HTR-8/SVneo (cell line): ENCODE results near the gene KCNJ5.

Experiments
- DNase-seq: peaks from one replicate; pipeline ENCODE4 v3.0.0; 2011; ENCODE audit warnings: low spot score, mixed read lengths; ENCODE audit not compliant: insufficient read length
- FAIRE-seq: peaks from 2 replicates; lab custom pipeline; 2011; peaks lifted over from hg19 to GRCh38; lab: Jason Lieb, UNC

Gene KCNJ5

DNA sequence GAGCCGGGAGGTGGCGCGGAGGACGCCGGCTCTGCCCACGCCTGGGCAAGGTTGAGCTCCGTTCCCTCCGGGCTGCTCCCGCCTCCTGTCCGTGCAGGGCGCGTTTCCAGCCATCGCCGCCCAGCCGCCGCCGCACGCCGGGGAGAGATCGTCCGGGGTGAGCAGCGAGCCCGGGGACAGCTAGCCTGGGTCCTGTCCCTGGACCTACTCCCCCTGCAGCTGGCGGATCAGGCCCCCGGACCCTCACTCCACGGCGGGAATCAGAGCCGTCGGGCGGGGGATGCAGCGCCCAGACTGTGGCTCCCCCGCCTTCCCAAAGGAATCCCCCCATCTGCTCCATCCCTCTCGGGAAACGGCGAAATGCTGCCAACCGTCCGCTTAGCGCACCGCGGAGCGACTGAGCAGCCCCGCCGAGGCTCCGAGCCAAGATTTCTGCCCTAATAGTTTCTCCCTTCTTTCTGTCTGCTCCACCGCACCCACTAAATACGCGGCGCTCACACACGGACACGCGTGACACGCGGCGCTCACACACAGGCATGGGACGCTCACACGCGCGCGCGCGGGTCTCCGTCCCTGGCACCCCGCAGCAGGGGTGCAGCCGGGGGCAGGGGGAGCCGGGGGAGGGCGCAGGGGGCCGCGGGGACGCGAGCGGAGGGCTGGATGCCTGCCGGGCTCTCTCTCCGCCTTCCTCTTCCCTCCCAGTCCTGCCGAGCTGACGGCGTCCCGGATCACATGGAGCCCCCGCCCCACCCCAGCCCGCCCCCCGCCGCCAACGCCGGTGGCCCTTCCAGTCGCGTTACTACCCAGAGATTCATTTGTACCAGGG, at the start of gene KCNJ5:
Gene KCNJ5 (plus strand): TSS at position 814 of the 826 bp plus-strand sequence. CDS start 19,918 bp downstream, outside the sequence.
- no peak for FAIRE-seq
- peak; percentile 7 for DNase-seq

DNA sequence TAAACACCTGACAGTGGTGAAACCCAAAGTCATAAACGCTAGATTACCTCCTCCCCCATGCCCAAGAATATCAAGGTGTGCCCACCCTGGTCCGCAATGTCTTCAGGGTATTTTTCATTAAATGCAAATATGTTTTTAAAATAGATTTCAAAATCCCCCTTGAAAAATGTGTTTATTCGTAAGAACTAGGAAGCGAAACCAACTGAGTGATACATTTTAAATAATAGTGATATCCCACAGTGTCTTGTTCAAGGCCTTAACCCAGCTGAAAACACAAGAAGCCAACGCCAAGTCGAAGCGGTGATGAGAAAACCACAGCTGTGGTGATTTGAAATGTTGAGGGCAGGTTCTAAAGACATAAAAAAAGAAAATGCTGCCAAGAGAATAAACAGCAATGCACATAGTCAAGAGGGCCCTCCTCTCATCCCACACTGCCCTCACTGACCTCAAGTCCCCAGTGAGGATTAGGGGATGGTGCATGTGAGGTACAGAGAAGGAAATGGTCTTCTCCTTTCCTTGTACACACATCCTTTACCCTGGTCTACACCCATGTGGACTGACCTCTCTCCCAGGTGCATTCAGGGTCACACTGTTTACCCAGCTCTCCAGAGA, 49.6 kb upstream of the KCNJ5 start:
- no peak for DNase-seq
- no peak for FAIRE-seq

DNA sequence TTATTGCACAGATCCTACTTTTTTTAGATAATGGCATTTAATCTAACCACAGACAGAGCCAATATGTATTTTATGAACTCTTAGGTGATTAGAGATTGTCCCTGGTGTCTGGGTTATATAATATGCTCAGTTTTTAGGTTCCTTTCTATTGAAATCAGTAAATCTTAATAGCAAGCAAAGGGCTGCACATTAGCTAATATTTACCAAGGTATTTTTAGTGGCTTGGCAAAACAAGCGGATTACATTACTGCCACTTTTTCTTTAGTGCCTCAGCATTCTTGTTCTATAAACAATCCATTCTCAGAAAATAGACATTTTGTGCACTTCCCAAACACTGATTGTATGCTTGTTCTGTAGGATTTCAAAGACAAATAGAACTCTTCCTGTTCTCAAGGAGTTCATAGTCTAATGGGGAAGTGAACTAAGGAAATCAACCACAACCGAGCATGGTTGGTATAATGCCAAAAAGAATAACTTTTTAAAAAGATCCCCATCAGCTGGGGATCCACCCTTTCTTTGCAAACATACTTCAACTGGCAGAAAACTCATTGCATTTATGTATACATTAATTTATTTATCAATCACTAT, 47.9 kb upstream of the KCNJ5 start:
- FAIRE-seq (no peak), DNase-seq (no peak)

GRCh38 chr11:128845334-128845780, 45.8 kb upstream of the KCNJ5 start:
- DNase-seq: no peak
- FAIRE-seq: no peak

DNA sequence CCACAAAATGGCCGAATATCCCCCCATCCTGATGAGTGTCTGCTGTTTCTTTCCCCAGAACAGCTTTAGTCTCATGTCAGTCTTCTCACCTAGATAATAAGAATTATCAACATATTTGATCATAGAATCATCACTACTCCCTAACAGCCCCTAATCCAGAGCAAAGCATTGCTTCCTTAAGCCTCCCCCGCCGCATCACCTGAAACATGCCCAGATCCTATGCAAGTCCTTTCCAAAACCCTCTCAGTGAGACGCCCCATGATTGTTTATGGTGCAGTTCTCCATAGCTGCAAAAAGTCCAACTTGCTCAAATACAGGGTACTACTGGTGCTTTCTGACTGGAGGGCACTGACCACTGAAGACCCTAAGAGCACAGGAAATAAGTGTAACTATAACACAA, 44.2 kb upstream of the KCNJ5 start:
- DNase-seq (no peak), FAIRE-seq (no peak)

- FAIRE-seq: no peak
- peak; percentile 10 for DNase-seq
These were observed 42.2 kb upstream of the KCNJ5 start for GRCh38 chr11:128848815-128849455.

DNA sequence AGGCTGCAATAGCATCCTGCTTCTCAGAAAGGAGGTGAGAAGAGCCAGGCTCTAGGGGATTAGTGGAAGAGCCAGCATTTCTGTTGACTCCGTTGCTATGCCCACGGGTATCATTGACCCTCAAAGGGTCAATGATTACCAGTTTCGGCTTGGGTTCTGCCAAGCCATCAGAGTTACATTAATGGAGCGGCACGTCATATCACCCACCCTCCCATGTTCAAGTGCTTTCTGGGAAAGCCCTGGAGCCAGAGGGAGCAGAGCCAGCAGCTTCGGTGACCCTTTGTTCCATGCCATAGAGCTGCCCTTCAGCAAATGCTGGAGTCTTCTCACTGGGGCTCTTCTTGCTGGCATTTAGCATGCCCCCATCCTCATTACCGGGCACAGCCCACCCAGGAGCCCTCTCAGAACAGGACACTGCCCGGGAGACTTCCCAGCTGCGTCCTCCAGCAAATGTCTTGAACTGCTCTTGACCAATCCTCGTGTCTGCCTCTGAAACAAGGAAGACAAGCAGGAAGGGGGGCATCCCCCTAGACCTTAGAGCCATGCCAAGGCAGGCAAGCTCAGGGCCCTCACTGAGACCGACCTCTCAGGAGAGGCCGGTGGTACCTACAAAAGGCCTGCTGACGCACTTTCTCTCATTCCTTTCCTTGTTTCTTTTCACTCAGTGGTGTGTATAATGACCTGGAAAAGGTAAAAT, 38.7 kb upstream of the KCNJ5 start:
- DNase-seq: no peak
- no peak for FAIRE-seq

- DNase-seq (no peak), FAIRE-seq (no peak)
These were observed 37.6 kb upstream of the KCNJ5 start for GRCh38 chr11:128853559-128853958.

DNA sequence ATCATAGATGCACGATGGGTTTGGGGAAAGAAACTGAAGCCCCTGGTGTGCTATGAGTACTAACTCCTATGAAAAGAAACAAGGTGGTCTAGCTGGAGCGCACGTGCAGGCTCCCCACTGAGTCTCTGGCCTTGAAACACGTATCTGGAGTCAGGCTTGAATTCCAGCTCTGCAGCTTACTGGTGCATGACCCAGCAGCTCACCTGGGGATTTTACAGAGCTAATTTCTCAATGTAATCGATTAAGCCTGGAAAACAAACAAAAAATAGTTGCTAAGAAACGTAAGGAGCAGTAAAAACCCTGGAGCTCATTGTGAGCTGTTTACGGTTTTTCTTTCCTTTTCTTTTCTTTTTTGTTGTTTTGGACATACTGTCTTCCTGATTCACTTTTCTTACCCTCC, 36.3 kb upstream of the KCNJ5 start:
- no peak for FAIRE-seq
- DNase-seq: no peak

DNA sequence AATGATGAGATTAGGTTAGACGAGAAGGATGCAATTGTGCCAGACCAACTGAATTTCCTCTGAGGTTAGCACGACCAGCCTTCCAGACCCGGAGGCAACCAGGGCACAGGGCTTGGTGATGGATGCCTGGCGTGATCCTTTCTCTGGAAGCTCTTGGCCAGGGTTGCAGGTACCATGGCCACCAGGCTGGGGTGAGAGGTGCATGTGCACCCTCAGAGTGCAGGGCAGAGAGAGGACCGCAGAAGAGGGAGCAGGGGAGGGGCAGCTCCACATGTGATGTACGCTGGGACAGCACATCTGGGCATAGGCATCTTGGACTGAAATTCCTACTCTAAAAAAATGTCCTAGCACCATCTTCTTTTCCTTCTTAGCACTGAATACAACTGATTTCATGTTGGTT, 34.9 kb upstream of the KCNJ5 start:
- DNase-seq (no peak), FAIRE-seq (no peak)

DNA sequence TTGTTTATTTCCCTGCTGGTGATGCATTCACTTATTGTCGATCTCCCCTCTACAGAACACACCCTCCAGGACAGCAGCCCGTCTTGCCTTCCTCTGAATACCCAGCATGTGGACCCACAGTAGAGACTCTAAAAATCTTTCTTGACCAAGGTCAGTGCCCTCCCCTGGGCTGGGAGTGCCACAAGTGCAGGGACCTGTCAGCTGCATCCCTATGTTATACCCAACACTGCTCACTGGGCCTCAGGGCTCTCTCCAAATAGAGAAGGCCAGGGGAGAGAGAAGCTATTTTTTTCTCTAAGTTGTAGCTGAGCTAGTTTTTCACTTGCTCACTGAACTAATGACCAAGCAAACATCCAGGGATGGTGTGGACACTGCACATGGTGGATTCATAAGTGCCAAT, 33.8 kb upstream of the KCNJ5 start:
- DNase-seq (no peak), FAIRE-seq (no peak)

DNA sequence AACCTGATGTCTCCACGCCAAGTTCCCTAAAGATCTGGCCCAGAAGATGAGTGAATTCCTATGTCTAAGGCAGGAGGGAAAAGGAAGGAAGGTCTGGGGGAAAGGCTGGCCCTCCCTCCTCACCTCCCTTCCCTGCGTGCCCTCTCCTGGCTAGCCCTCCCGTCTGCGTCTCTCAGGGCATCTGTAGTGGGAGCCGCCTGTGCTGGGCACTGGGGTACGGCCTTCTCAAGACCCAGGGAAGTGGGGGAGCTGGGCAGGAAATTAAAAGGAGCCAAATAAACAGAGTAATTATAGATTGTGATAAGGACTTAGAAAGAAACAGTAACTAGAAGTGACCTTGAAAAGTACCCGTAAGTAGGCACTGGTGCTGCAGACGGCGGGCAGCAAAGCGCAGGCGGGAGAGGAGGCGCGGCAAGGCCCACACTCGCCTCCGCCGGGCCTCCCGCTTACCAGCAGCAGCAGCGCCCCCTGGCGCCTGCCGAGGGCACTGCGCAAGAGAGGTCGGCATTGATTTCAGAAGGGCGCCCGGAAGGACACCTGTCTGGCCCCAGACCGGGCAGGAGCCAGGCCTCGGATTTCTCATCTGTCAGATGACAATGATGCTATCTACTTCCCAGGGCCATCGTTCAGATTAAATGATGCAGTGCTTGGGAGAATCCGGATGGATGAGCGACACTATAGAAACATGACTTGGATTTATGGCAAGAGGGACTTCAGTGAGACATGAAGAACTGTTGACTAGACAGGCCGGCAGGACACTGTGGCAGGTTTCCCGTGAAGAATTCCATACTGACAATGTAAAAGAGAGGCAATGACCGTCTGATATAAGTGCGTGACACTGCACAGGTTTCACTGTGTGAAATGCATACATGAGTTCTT, 31.4 kb upstream of the KCNJ5 start:
- DNase-seq (no peak), FAIRE-seq (no peak)

GRCh38 chr11:128860571-128861361, 30.4 kb upstream of the KCNJ5 start:
- FAIRE-seq (no peak), DNase-seq (no peak)

GRCh38 chr11:128862406-128862805, 28.8 kb upstream of the KCNJ5 start:
- DNase-seq: no peak
- FAIRE-seq: no peak

DNA sequence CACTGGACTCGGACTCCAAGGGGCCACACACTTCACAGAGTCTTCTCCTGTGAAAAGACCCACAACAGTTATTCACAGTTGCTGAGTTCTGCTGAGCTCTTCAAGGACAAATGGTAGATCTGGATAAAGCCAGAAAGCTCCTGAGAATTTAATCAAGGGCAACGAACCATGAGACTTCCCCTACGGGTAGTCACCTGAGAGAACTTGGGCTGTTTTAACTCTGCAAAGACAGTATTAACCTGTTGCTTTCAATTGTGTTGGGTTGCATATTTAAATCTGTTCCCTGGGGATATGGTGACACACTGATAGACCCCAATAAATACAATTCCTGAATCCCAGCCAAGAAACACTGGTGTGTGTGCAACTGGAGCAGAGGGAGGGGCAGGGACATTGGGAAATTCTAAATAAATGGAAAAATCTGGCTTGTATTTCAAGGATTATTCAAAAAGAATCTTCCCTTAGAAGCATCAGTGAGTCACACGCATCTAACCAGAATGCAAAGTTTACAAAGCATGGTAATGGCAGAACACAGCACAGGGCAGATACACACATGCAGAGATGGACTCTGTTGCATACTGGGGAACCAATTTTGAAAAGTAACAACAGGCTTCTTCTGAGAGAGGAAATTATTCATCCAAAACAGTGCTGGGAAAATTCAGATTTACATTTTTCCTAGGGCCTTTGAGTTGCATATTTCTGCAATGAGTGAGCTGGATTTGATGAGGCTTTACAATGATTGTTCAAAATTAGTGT, 28.1 kb upstream of the KCNJ5 start:
- DNase-seq: no peak

GRCh38 chr11:128865490-128865889, 25.7 kb upstream of the KCNJ5 start:
- no peak for DNase-seq
- no peak for FAIRE-seq

More for the DNA sequence above, 28.1 kb upstream of the KCNJ5 start:
- FAIRE-seq: no peak

DNA sequence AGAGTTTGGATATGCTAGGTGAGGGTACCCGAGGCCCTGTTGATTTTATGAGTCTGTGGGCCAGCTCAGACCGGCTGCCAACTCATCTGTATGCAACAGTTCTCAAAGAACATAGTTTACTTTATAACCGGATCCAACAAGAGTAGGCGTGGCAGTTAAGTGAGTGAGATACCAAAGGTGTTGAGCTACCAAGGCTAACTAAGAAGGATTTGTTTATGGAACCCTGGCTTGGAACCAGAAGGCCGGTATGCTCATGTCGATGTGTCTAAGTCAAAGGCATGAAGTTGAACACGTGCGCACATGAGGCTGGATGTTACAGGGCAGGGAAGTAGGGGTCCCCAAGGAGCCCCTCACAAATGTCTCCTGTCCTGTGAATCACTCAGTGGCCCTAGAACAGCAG, 23.9 kb upstream of the KCNJ5 start, which contains the start of gene KCNJ1:
Gene KCNJ1 (minus strand): TSS at position 20 of the 400 bp plus-strand sequence. CDS start 27,053 bp downstream, outside the sequence.
- DNase-seq (no peak), FAIRE-seq (no peak)
